GM12801 (cell line): ENCODE results near the gene MOB3B.

Source experiments
- TF ChIP-seq, protein P1 (sequence below): IDR thresholded peaks from one replicate; pipeline ENCODE4 v1.5.1; 2011; ENCODE audit warnings: control low read depth; ENCODE audit not compliant: insufficient read length; ENCODE audit errors: extremely low read depth

Gene MOB3B

DNA sequence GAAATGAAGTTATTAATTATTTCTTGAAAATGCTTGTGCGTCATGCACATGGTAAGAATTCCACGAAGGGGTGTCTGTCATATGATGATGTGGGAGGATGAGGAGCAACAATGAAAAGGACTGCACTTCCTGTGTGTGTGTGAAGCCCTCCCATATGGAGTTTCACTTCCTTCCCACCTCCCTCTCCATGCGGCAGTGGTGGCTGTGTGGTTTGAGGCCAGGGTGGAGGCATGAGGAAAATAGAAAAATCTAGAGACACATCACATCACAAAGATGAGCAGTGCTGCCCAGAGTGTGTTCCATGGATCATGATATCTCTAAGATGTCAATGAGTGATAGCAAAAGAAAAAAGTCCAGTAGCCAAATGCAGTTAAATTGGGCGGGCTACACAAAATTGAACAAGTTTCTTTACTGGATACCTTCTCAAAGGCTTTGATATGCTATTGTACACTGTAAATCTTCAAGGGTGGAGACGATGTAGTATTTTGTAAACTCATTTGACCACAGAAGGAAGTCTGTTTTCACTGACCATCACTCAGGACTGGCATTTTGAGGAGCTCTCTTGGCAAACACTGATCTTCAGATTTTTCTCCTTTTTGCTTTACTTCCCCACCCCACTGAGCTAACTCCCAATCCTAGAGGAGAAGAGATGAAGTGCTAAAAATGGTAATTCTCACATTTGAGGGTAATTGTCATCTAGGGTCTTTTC, 177.0 kb downstream of the MOB3B start:
- TF ChIP-seq, protein P1, sequence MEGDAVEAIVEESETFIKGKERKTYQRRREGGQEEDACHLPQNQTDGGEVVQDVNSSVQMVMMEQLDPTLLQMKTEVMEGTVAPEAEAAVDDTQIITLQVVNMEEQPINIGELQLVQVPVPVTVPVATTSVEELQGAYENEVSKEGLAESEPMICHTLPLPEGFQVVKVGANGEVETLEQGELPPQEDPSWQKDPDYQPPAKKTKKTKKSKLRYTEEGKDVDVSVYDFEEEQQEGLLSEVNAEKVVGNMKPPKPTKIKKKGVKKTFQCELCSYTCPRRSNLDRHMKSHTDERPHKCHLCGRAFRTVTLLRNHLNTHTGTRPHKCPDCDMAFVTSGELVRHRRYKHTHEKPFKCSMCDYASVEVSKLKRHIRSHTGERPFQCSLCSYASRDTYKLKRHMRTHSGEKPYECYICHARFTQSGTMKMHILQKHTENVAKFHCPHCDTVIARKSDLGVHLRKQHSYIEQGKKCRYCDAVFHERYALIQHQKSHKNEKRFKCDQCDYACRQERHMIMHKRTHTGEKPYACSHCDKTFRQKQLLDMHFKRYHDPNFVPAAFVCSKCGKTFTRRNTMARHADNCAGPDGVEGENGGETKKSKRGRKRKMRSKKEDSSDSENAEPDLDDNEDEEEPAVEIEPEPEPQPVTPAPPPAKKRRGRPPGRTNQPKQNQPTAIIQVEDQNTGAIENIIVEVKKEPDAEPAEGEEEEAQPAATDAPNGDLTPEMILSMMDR, result no peak

DNA sequence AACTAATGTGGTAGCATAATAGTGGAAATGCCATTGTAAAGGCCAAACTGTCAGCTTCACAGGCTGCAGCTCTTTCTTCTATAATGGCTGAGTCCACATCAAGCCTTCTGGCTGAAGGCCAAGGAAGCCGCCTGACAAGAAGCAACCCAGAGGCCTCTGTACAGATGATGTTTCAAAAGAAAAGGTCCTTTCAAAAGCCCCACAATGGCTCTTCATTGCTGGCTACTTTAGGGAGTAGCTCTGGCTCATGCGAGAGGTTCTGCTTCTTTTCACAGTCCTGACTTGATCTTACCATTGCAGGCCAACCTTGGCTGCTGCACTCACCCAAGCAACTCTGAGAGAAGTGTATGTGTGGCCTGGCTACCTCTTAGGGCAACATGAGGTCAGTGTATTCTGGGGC, 178.2 kb downstream of the MOB3B start:
- TF ChIP-seq, protein P1, result no peak

DNA sequence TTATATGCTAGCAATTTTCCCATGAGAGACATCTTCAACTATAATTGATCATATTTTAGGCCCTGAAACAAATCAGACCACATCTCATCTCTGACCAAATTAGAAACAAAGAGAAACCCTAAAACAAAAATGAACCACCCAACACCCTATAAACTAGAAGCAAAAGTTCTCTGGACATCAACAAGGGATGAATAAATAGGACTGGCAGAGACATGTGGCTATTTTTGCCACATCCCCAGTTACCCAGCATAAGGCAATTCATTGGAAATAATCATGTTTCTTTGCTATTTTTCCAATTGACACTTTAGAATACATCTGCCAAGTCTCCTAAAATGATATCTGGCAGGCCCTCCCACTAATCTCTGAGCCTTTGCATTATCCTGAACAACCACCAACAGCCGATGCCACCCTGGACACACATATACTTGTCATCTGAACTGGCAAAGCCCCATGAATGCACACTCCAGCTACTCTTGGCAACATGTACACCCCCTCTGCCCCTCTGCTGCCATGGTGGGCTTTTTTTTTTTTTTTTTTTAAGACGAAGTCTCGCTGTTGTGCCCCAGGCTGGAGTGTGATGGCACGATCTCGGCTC, 179.1 kb downstream of the MOB3B start:
- TF ChIP-seq, protein P1, result no peak

DNA sequence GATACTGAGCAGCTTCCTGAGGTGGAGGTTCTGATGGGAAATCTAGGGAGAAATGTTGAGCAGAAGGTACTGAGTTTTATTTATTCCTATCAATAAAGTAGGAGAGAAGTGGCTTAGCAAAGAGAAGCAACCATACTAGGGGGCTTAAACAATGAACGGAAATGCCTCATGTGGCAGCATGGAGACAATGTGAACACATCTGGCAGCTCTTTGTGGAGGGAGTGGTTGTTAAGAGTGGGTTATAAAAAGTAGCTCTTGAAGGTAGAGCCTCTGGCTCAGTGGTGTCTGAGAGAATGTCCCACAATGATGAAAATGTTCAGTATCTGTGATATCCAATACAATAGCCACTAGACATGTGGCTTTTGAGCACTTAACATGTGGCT, 179.9 kb downstream of the MOB3B start:
- TF ChIP-seq, protein P1, result no peak

DNA sequence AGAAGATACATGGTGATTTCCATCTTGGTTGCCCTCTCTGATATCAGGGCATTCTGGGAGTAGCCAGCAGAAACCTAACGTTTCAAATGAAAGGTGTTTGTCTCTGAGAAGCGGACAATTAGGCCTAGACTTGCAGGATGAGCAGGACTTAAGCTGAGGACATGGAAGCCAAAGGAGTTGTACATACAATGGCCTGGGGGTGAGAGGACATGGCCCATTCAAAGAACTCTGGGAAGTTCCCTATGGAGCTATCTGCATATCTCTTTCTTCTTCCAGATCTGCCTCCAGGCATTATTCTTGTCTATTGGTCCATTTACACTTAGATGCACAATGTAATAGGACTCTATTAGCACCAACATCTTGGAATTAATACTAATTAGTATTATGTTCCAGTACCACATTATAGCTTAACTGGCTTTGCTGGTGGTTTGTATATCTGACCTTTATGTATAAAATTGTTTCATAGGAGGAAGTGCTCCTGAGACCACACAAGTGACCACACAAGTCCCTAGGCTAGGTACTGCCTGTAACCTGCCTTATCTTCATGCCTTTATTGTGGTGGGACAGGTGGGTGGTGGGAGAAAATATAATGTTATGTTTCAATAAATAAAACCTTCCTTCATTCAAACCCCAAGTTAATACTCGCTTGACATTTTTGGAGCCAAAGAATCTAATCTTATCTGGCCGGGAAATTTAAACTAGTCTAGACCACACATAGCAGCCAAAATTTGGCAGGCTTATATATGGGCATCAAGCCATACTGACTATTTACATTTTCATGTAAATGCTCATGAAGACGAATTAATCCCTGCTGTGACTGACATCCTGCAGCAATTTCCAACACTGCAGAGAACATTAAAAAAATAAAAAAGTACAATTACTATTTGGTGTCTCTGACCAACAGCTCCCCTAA, 180.6 kb downstream of the MOB3B start:
- TF ChIP-seq, protein P1, result no peak

DNA sequence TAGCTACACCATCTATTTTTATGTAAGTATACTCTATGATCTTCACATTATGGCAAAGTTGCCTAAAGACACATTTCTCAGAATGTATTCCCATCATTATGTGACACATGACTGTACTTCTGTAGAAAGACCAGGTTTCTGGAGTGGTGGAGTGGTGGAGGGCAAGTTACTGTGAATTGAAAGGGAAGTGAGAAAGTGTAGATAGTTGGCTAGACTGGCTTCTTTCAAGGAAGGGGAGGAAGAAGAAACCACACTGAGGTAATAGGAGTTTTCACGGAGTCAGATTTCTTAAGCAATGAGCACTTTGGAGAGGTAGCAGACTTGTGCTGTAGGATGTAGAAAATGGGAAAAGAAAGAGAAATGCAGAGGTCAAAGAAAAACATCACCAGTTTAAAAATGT, 181.7 kb downstream of the MOB3B start:
- TF ChIP-seq, protein P1, result no peak

DNA sequence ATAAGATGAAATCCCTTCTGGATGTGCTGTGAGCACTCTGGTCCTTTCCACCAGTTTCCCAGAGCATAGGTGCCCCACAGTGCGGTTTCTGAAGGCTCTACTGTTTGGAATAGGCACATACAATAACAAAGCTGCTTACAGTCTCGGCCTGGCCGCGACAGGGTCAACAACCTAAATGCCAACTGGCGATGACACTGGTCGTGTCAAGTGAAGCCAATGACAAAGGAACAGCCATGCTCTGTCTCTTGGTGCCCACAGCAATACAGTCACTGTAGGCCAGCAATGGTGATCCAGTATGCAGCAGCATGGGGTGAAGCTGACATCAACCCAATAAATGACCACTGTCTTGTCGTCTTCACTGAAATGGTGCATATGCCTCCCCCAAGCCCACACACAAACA, 184.8 kb downstream of the MOB3B start:
- TF ChIP-seq, protein P1, result no peak
